Bronchial epithelial cell (primary cell): Measurements from ENCODE around the gene PIGP. TPM values are rescaled to one million over a fixed set of nuclear protein-coding genes. Genes with fewer than 3 reads are reported as not detected.
"Not testable (repeated sequence)": the region's sequence is repeated elsewhere in the genome, so short reads cannot be mapped to it uniquely, and the experiment has no call there.

Experiments
- DNase-seq: peaks from one replicate; pipeline ENCODE4 v3.0.0-alpha.2; 2010; ENCODE audit warnings: low read depth
- FAIRE-seq: peaks from 2 replicates; lab custom pipeline; 2011; peaks lifted over from hg19 to GRCh38; lab: Jason Lieb, UNC
- H3K27me3 ChIP-seq: 2 replicates; pipeline ENCODE4 v1.5.1; 2011; ENCODE audit warnings: low read length; ENCODE audit not compliant: control insufficient read depth, insufficient read depth
- H3K36me3 ChIP-seq: 2 replicates; pipeline ENCODE4 v1.5.1; 2011; ENCODE audit warnings: low read length; ENCODE audit not compliant: control insufficient read depth, insufficient read depth
- H3K4me3 ChIP-seq: 2 replicates; pipeline ENCODE4 v1.5.1; 2011; ENCODE audit warnings: mild to moderate bottlenecking, low read depth, low read length, control low read depth
- CTCF ChIP-seq: IDR thresholded peaks from 2 replicates; pipeline ENCODE4 v1.5.1; 2011; ENCODE audit warnings: mild to moderate bottlenecking, moderate library complexity, low read length, control low read depth, inconsistent platforms; ENCODE audit not compliant: insufficient read depth, severe bottlenecking
- total RNA-seq: library from RNA; depleted of rRNA; stranded (reverse); fragments of >200 nt; gene quantifications from 2 replicates; pipeline ENCODE4 v1.2.1, GENCODE V29; 2014

PIGP gene
- total RNA-seq, 1 donor from 2014 or later = 3.2 TPM

GRCh38 chr21:37106998-37107397 lies 34.1 kb upstream of the PIGP start:
- no peak for TF ChIP-seq CTCF
- no peak for FAIRE-seq
- DNase-seq = no peak

GRCh38 chr21:37102746-37103145 lies 29.9 kb upstream of the PIGP start:
- FAIRE-seq, H3K36me3 ChIP-seq, H3K27me3 ChIP-seq, H3K4me3 ChIP-seq: not testable (repeated sequence)
- peak; percentile 70 for DNase-seq

More at GRCh38 chr21:37106998-37107397, 34.1 kb upstream of the PIGP start:
- H3K36me3 ChIP-seq = peaks cover 2% of the 10 kb centered on the region
- no peak overlapping the region for H3K4me3 ChIP-seq
- no peaks in the 10 kb centered on the region for H3K27me3 ChIP-seq

DNA sequence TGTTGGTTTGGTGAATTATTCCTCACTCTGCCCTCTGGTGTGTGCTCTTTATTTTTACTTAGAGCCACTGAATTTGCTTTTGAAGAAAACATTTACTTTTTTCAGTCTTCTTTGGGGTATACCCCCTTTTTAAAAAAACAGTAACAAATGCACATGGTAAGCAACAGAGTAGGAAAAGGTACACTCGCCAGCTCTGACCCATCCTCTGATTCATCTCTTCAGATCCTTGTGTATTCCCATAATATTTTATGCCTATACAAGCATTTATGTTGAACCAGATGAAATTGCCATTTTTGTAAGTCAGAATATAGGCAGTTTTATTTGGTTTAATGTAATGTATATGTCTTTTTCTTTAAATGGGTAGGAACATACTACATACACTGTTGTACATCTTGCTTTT lies 28.5 kb upstream of the PIGP start:
- no peak for TF ChIP-seq CTCF
- Histone ChIP-seq H3K36me3 (peaks cover 6% of the 10 kb centered on the region), H3K4me3 (no peak overlapping the region), H3K27me3 (no peaks in the 10 kb centered on the region)
- FAIRE-seq (no peak), DNase-seq (peak; percentile 52)

DNA sequence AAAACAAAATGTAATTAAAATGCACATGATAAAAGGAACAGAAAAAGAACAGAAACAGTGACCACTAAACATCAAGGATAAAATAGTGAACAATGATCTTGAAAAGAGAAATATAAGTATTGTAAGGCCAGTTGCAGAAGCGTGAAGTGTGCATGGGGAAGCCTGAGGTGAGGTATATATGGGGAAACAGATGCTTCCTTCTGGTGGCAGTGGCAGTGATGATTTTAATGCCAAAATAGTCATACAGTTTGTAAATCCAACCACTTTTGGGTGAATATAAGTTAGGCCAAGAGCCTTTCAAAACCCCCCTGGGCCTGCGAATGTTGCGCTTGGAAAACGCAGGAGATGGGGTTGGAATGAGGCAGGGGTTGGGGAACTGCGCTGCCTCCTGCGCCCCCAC lies 27.4 kb upstream of the PIGP start:
- no peak for FAIRE-seq
- H3K36me3 ChIP-seq = peaks cover 8% of the 10 kb centered on the region
- no peak overlapping the region for H3K4me3 ChIP-seq
- no peak for TF ChIP-seq CTCF
- H3K27me3 ChIP-seq = no peaks in the 10 kb centered on the region
- DNase-seq = no peak

DNA sequence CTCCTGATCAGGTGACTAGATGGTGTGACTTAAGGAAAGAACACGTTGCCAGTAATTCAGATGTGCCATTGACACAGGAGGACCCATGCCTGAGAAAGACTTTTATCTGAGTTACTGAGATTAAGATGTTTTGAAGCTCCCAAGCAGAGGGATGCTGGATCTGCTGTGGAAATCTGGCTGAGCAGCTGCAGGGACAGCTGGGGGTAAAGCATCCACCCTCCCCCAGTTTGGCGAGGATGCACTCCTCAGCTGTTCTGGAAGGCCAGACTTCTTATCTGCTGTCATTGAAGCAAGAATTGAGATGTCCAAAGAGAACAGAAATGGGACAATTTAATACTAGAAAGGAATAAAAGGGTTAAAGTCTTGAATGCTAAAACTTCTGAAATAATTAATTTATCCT lies 25.9 kb upstream of the PIGP start:
- peaks cover 10% of the 10 kb centered on the region for H3K36me3 ChIP-seq
- no peak overlapping the region for H3K4me3 ChIP-seq
- no peaks in the 10 kb centered on the region for H3K27me3 ChIP-seq
- TF ChIP-seq CTCF = no peak
- FAIRE-seq = no peak
- no peak for DNase-seq

- DNase-seq (no peak), FAIRE-seq (no peak)
- Histone ChIP-seq H3K27me3 (no peaks in the 10 kb centered on the region), H3K4me3 (no peak overlapping the region), H3K36me3 (peaks cover 10% of the 10 kb centered on the region)
- TF ChIP-seq CTCF = no peak
Observed at GRCh38 chr21:37095821-37096220, 22.9 kb upstream of the PIGP start.
